Activated T-helper 2 cell treated with anti-CD3 and anti-CD28 coated beads, Interferon-gamma antibody, Interleukin-2, Interleukin-4, amounts not matched to agents 10 μg/mL and 5 μg/mL and 100 μg/mL, durations not matched to agents 14 hours and 24 hours and 36 hours (primary cell): ENCODE measurements around the gene SMG1. TPM values are rescaled to one million over a fixed set of nuclear protein-coding genes. Genes with fewer than 3 reads are reported as not detected.
A peak's percentile ranks its signal among the peaks of the same experiment; 100 is the strongest.

Experiments used
- DNase-seq: peaks from one replicate; pipeline ENCODE4 v3.0.0; 2021; ENCODE audit warnings: low spot score
- H3K27ac Mint-ChIP-seq: one replicate; pipeline ENCODE4 v1.8.0; 2021; ENCODE audit warnings: mixed read lengths
- H3K27me3 Mint-ChIP-seq: one replicate; pipeline ENCODE4 v1.8.0; 2021; ENCODE audit warnings: low read depth, mixed read lengths
- H3K36me3 Mint-ChIP-seq: one replicate; pipeline ENCODE4 v1.8.0; 2021; ENCODE audit warnings: low read depth, mixed read lengths
- H3K4me1 Mint-ChIP-seq: one replicate; pipeline ENCODE4 v1.8.0; 2021; ENCODE audit warnings: low read depth, mixed read lengths
- H3K4me3 Mint-ChIP-seq: one replicate; pipeline ENCODE4 v1.8.0; 2021; ENCODE audit warnings: low read depth, mild to moderate bottlenecking, moderate library complexity, mixed read lengths
- H3K9me3 Mint-ChIP-seq: one replicate; pipeline ENCODE4 v1.8.0; 2021; ENCODE audit warnings: mixed read lengths
- intact Hi-C: fragments of 100-400 bp; cut with micrococcal nuclease; formaldehyde crosslinking; loops from one replicate; pipeline ENCODE4 v1.15.1; 2023
- total RNA-seq: library from RNA; stranded (reverse); gene quantifications from 2 replicates; pipeline ENCODE4 v1.2.3, GENCODE V29; 2022

Gene SMG1
- total RNA-seq, 1 donor from 2014 or later = 128 TPM

GRCh38 chr16:18950469-18951185 lies 24.4 kb upstream of the SMG1 start:
- H3K36me3 Mint-ChIP-seq = no peaks in the 10 kb centered on the region
- peak overlapping the region; percentile 5 for H3K4me3 Mint-ChIP-seq
- H3K9me3 Mint-ChIP-seq = no peaks in the 10 kb centered on the region
- H3K27me3 Mint-ChIP-seq = peaks cover 4% of the 10 kb centered on the region
- H3K27ac Mint-ChIP-seq = no peak overlapping the region
- H3K4me1 Mint-ChIP-seq = peaks cover 22% of the 10 kb centered on the region
- intact Hi-C loops = no loop called here
- no peak for DNase-seq

GRCh38 chr16:18948372-18949020 lies 22.3 kb upstream of the SMG1 start:
- intact Hi-C loops = loop anchor here (5.0 kb wide), 1 partner anchor 574 kb away; the partner anchor contains the start of genes CCP110 and GDE1
- Mint-ChIP-seq H3K4me1 (peaks cover 25% of the 10 kb centered on the region), H3K36me3 (no peaks in the 10 kb centered on the region), H3K27me3 (peaks cover 8% of the 10 kb centered on the region), H3K27ac (no peak overlapping the region), H3K9me3 (no peaks in the 10 kb centered on the region), H3K4me3 (no peak overlapping the region)
- DNase-seq = no peak

- Mint-ChIP-seq H3K9me3 (no peaks in the 10 kb centered on the region), H3K36me3 (no peaks in the 10 kb centered on the region), H3K4me3 (no peak overlapping the region), H3K4me1 (peaks cover 20% of the 10 kb centered on the region), H3K27ac (no peak overlapping the region), H3K27me3 (peaks cover 11% of the 10 kb centered on the region)
- intact Hi-C loops = loop anchor here (5.0 kb wide), 1 partner anchor 577 kb away; the partner anchor contains the start of genes CCP110 and GDE1
- DNase-seq = no peak
These were observed 19.0 kb upstream of the SMG1 start for GRCh38 chr16:18945233-18945632.

- H3K27me3 Mint-ChIP-seq = peaks cover 11% of the 10 kb centered on the region
- H3K27ac Mint-ChIP-seq = no peak overlapping the region
- no peaks in the 10 kb centered on the region for H3K36me3 Mint-ChIP-seq
- H3K9me3 Mint-ChIP-seq = no peaks in the 10 kb centered on the region
- no peak overlapping the region for H3K4me3 Mint-ChIP-seq
- no peak for DNase-seq
- H3K4me1 Mint-ChIP-seq = peaks cover 19% of the 10 kb centered on the region
- intact Hi-C loops = no loop called here
These were observed 17.2 kb upstream of the SMG1 start for GRCh38 chr16:18943414-18943813.

- Mint-ChIP-seq H3K27me3 (peaks cover 12% of the 10 kb centered on the region), H3K4me1 (peaks cover 20% of the 10 kb centered on the region), H3K27ac (no peak overlapping the region), H3K9me3 (no peaks in the 10 kb centered on the region), H3K4me3 (no peak overlapping the region), H3K36me3 (no peaks in the 10 kb centered on the region)
- DNase-seq = no peak
- intact Hi-C loops = no loop called here
These were observed 15.9 kb upstream of the SMG1 start for GRCh38 chr16:18942061-18942460.

GRCh38 chr16:18941471-18941870 lies 15.3 kb upstream of the SMG1 start:
- DNase-seq = no peak
- no peaks in the 10 kb centered on the region for H3K36me3 Mint-ChIP-seq
- intact Hi-C loops = no loop called here
- no peaks in the 10 kb centered on the region for H3K9me3 Mint-ChIP-seq
- H3K27me3 Mint-ChIP-seq = peaks cover 12% of the 10 kb centered on the region
- H3K4me3 Mint-ChIP-seq = no peak overlapping the region
- H3K27ac Mint-ChIP-seq = no peak overlapping the region
- peaks cover 23% of the 10 kb centered on the region for H3K4me1 Mint-ChIP-seq

- no peaks in the 10 kb centered on the region for H3K9me3 Mint-ChIP-seq
- no peak overlapping the region for H3K27ac Mint-ChIP-seq
These were observed 12.8 kb upstream of the SMG1 start for GRCh38 chr16:18938986-18939385.

GRCh38 chr16:18937390-18937789 lies 11.2 kb upstream of the SMG1 start:
- peaks cover 2% of the 10 kb centered on the region for H3K27me3 Mint-ChIP-seq
- DNase-seq = no peak
- no peak overlapping the region for H3K27ac Mint-ChIP-seq
- intact Hi-C loops = no loop called here
- no peaks in the 10 kb centered on the region for H3K36me3 Mint-ChIP-seq
- H3K4me1 Mint-ChIP-seq = peaks cover 12% of the 10 kb centered on the region
- no peak overlapping the region for H3K4me3 Mint-ChIP-seq
- no peaks in the 10 kb centered on the region for H3K9me3 Mint-ChIP-seq

More at GRCh38 chr16:18938986-18939385, 12.8 kb upstream of the SMG1 start:
- no peak overlapping the region for H3K4me3 Mint-ChIP-seq
- H3K27me3 Mint-ChIP-seq = peaks cover 8% of the 10 kb centered on the region
- no peak for DNase-seq
- intact Hi-C loops = no loop called here
- H3K4me1 Mint-ChIP-seq = peaks cover 12% of the 10 kb centered on the region
- H3K36me3 Mint-ChIP-seq = no peaks in the 10 kb centered on the region

- intact Hi-C loops = no loop called here
- Mint-ChIP-seq H3K4me1 (peaks cover 15% of the 10 kb centered on the region), H3K27ac (no peak overlapping the region), H3K27me3 (peaks cover 2% of the 10 kb centered on the region), H3K36me3 (no peaks in the 10 kb centered on the region), H3K4me3 (no peak overlapping the region), H3K9me3 (no peaks in the 10 kb centered on the region)
- DNase-seq = no peak
These were observed 10.6 kb upstream of the SMG1 start for GRCh38 chr16:18936727-18937340.

GRCh38 chr16:18933501-18933900 lies 7.3 kb upstream of the SMG1 start:
- no peak overlapping the region for H3K4me3 Mint-ChIP-seq
- no peaks in the 10 kb centered on the region for H3K9me3 Mint-ChIP-seq
- DNase-seq = no peak
- no peak overlapping the region for H3K27ac Mint-ChIP-seq
- peaks cover 17% of the 10 kb centered on the region for H3K4me1 Mint-ChIP-seq
- intact Hi-C loops = no loop called here
- no peaks in the 10 kb centered on the region for H3K36me3 Mint-ChIP-seq
- peaks cover 2% of the 10 kb centered on the region for H3K27me3 Mint-ChIP-seq

GRCh38 chr16:18932243-18932987 lies 6.2 kb upstream of the SMG1 start:
- peaks cover 13% of the 10 kb centered on the region for H3K4me1 Mint-ChIP-seq
- no peaks in the 10 kb centered on the region for H3K36me3 Mint-ChIP-seq
- DNase-seq = no peak
- H3K27ac Mint-ChIP-seq = no peak overlapping the region
- intact Hi-C loops = no loop called here
- H3K4me3 Mint-ChIP-seq = no peak overlapping the region
- peaks cover under 1% of the 10 kb centered on the region for H3K27me3 Mint-ChIP-seq
- H3K9me3 Mint-ChIP-seq = no peaks in the 10 kb centered on the region

GRCh38 chr16:18931756-18932155 lies 5.5 kb upstream of the SMG1 start:
- no peak for DNase-seq
- H3K4me1 Mint-ChIP-seq = peaks cover 12% of the 10 kb centered on the region
- no peaks in the 10 kb centered on the region for H3K27me3 Mint-ChIP-seq
- H3K27ac Mint-ChIP-seq = no peak overlapping the region
- no peak overlapping the region for H3K4me3 Mint-ChIP-seq
- no peaks in the 10 kb centered on the region for H3K36me3 Mint-ChIP-seq
- no peaks in the 10 kb centered on the region for H3K9me3 Mint-ChIP-seq
- intact Hi-C loops = no loop called here
